GM12891 (cell line): Measurements from ENCODE around the gene ZNF79.

ENCODE experiments used
- DNase-seq: peaks from one replicate; pipeline ENCODE4 v3.0.0; 2011; ENCODE audit warnings: low spot score; ENCODE audit not compliant: insufficient read length
- FAIRE-seq: peaks from 2 replicates; lab custom pipeline; 2011; peaks lifted over from hg19 to GRCh38; lab: Jason Lieb, UNC
- PAX5 ChIP-seq: IDR thresholded peaks from 2 replicates; pipeline ENCODE4 v1.6.1; 2011; ENCODE audit warnings: low read length, moderate library complexity, mild to moderate bottlenecking; ENCODE audit not compliant: insufficient read depth, severe bottlenecking
- POLR2A ChIP-seq: IDR thresholded peaks from 2 replicates; pipeline ENCODE4 v1.6.1; 2011; ENCODE audit warnings: low read depth, low read length, control low read depth
- POLR2AphosphoS5 ChIP-seq: IDR thresholded peaks from 2 replicates; pipeline ENCODE4 v1.6.1; 2011; ENCODE audit warnings: low read depth, low read length, control low read depth
- POU2F2 ChIP-seq: IDR thresholded peaks from 2 replicates; pipeline ENCODE4 v1.6.1; 2011; ENCODE audit warnings: low read depth, mild to moderate bottlenecking, control low read depth, low read length, moderate library complexity
- SPI1 ChIP-seq: IDR thresholded peaks from 2 replicates; pipeline ENCODE4 v1.6.1; 2011; ENCODE audit warnings: low read depth, low read length, control low read depth
- TAF1 ChIP-seq: IDR thresholded peaks from 2 replicates; pipeline ENCODE4 v1.6.1; 2011; ENCODE audit warnings: low read depth, low read length, control low read depth

Gene ZNF79

DNA sequence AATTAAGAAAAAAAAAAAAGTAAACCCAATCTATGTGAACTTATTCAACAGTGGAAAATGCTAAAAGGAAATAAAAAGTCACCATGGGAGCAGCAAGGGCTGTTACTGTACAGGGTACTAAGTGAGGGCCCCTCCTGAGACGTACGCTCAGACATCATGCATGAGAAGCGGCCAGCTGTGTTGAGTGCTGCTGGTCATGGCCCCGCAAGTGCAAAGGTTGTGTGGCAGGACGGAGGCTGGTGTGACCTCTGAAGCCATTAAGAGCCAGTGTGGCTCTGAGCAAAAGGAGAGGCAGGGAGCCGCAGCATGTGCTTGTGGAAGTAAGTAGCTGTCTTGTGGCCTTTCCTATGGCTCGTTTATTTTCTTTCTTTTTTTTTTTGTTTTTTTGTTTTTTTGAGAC, 3.1 kb upstream of the ZNF79 start:
- DNase-seq (no peak), FAIRE-seq (no peak)
- no peak for TF ChIP-seq PAX5
- no peak for TF ChIP-seq POLR2AphosphoS5
- TF ChIP-seq TAF1, result no peak
- no peak for TF ChIP-seq POLR2A

DNA sequence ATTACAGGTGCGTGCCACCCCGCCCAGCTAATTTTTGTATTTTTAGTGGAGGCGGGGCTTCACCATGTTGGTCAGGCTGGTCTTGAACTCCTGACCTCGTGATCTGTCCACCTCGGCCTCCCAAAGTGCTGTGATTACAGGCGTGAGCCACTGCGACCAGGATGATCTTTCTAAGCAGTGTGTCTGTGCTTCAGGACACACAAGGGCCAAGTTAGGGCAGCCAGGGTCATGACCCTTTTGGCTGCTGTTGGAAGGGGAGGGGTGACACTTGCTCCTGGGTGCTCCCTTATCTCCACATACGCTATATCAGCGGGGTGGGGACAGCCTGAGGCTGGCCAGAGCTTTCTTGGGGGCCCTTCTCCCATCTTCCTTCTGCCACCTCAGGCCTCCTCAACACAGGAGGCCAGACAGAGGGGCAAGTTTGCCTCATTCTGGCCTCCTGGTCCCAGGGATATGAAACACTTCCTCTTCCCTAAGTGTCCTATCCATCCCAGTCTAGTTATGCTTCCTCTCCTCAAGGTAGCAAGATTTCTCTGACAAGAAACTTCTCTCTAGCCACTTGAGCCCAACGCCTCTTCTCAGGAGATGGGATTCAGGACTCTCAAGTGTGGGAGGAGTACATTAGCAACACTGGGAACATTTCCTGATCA, 1.9 kb upstream of the ZNF79 start:
- TF ChIP-seq SPI1 (no peak), TAF1 (no peak)
- FAIRE-seq (no peak), DNase-seq (no peak)

DNA sequence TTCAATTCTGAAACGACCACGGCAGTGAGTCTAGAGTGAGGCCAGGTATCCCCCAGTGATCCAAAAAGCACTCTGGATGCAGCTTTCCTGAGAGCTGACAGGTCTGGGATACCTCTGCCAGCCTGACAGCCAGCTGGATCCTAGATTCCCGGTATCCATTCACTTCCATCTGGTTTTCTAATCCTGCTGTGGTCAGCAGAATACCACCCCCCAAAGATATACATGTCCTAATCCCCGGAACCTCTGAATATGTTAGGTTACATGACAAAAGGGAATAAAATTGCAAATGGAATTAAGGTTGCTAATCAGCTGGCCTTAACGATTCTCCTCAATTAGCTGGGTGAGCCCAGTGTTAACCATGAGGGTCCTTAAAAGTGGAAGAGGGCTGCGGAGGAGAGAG, 1.4 kb upstream of the ZNF79 start:
- DNase-seq, result no peak
- FAIRE-seq, result no peak
- TF ChIP-seq POU2F2, result no peak

DNA sequence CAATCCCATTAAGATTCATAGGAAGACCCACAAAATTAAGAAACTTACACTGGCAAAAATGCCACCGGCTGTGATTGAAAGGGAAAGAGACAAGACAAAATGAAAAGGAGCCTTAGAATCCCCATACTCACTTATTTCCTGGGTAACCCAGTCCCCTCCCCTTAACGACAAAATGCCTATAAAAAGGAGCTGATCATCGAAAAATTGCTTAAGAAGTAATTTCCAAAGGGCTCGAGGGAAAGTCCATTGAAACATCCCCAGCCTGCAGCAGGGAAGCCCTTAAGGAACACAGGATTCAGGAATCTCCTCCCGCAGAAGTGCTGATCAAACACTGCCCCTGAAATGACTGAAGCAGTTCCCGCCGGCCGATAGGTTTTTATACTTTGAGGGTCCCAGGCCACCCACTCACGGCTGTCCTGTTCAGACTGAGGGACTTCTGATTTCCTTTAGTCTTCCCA, 677 bp upstream of the ZNF79 start:
- DNase-seq, result no peak
- no peak for TF ChIP-seq POLR2AphosphoS5
- no peak for TF ChIP-seq POLR2A
- TF ChIP-seq POU2F2, result no peak
- TF ChIP-seq TAF1, result no peak
- no peak for TF ChIP-seq PAX5
- no peak for TF ChIP-seq SPI1
- no peak for FAIRE-seq

DNA sequence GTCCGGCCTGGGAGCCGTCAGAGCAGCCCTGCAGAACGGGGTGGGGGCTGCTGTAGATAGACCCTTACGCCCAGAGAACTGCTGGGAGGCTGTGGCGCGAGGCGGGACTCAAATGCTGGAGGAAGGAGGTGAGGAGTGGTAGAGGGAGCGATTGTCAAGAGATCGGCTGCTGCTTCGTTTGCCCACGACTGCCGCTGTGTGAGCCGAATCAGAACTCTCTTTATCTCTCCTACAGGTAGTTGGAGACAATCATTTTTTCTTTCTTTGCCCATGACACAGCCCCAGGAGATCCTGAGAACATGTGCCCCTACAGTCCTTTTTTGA, 456 bp downstream of the ZNF79 start:
- FAIRE-seq, result no peak
- TF ChIP-seq POLR2AphosphoS5, result no peak
- TF ChIP-seq POLR2A, result no peak
- TF ChIP-seq POU2F2, result no peak
- TF ChIP-seq SPI1, result no peak
- no peak for TF ChIP-seq PAX5
- no peak for TF ChIP-seq TAF1

DNA sequence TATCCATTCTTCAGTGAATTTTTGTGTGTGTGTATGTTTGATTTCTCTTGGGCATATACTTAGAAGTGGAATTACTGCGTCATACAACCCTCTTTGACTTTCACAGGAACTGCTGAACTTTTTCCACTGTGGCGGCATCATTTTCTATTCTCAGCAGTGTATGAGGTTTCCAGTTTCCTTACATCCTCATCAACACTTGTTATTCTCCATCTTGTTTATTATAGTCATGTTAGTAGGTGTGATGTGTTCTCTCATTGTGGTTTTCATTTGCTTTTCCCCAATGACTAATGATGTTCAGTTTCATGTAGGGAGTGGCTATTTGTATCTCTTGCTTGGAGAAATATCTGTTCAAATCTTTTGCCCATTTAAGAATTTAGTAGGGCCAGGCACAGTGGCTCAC, 2.6 kb downstream of the ZNF79 start:
- DNase-seq (no peak), FAIRE-seq (no peak)
- TF ChIP-seq POLR2A, result no peak
- no peak for TF ChIP-seq POU2F2
- no peak for TF ChIP-seq SPI1

More for the DNA sequence above, 456 bp downstream of the ZNF79 start:
- DNase-seq, result no peak

DNA sequence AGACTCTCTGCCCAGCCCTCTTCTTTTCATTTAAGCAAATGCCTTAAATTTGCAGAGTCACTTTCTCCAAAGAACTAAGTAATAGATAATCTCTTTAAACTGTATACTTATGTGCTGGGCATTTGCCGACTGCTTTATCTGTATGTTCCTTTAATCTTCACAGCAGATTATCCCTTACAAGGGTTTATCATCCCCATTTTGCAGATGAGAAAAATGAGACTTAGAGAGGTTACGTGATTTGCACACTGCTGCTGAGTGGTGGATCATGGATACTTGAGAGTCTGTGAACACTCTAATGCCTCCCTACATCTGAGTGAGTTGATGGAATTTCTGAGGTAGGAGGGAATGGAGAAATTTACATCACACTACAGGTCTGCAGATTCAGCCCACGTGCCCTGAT, 4.2 kb downstream of the ZNF79 start:
- DNase-seq, result no peak

DNA sequence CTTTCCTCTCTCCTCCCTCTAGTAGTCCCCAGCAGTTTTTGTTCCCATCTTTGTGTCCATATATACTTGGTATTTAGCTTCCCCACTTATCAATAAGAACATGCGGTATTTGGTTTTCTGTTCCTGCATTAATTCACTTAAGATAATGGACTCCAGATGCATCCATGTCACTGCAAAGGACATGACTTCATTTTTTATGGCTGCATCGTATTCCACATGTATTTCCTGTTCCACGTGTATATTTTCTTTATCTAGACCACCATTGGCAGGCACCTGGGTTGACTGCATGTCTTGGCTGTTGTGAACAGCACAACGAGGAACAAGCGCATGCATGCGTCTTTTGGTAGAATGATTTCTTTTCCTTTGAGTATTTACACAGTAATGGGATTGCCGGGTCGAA, 6.2 kb downstream of the ZNF79 start:
- DNase-seq (no peak), FAIRE-seq (no peak)
- TF ChIP-seq SPI1, result no peak
- TF ChIP-seq TAF1, result no peak
- no peak for TF ChIP-seq POLR2A
- no peak for TF ChIP-seq POU2F2
- no peak for TF ChIP-seq POLR2AphosphoS5

More for the DNA sequence above, 4.2 kb downstream of the ZNF79 start:
- FAIRE-seq, result no peak
- TF ChIP-seq TAF1 (no peak), SPI1 (no peak), POU2F2 (no peak), PAX5 (no peak), POLR2AphosphoS5 (no peak), POLR2A (no peak)

DNA sequence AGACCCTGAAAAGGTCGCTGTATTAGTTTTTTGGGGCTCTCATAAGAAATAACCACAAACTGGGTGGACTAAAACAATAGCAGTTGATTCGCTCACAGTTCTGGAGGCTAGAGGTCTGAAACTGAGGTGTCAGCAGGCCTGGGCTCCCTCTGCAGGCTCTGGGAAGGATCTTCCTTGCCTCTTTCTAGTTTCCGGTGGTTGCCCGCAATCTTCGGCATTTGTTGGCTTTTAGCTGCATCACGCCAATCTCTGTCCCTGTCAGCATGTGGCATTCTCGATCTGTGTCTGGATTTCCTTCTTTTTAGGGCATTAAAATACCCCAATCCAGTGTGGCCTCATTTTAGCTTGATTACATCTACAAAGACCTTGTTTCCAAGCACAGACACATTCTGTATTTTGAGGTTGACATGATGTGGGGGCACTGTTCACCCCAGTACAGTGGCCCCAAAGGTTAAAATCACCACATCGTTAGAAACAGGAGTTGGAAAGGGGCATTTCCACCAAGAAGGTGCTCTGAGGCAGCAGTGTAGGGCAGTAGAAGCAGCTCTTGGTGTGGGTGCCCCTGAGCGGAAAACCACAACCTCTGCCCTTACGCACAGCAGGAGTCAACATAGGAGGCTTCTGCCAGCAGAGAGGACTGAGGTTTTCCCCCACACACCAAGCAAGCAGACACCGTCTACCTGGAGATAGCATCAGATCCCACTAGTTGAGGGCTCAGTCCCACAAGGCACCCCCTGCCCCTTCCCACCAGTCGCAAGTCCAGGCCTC, 13.5 kb downstream of the ZNF79 start:
- DNase-seq (no peak), FAIRE-seq (no peak)
- TF ChIP-seq POLR2AphosphoS5 (no peak), PAX5 (no peak), POLR2A (no peak), TAF1 (no peak), SPI1 (no peak), POU2F2 (no peak)

DNA sequence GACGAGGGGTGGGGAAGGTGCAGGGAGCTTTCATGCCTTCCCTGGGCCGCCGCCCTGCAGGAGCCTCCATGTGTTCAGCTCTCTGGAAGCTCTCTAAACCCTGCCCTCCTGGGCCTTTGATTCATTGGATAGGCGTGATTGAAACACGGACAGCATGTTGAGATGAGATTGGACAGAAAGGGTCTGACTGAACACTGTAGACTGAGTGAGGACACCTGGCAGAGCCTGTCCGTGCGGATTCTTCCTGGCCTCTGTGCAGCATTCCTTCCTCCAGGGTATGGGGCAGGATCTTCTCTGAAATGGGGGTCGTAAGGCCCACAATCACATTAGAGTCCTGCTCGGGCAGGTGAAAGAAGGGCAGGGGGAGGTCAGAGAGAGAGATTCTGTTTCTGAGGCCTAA, 14.2 kb downstream of the ZNF79 start:
- no peak for FAIRE-seq
- TF ChIP-seq POLR2A (no peak), PAX5 (no peak), POLR2AphosphoS5 (no peak), POU2F2 (no peak), SPI1 (no peak), TAF1 (no peak)
- DNase-seq, result no peak
